Measurements from ENCODE around the gene UTS2R. TPM values are rescaled to one million over a fixed set of nuclear protein-coding genes. Genes with fewer than 3 reads are reported as not detected.

UTS2R gene
- not detected in 5 replicates for total RNA-seq (2022; extraction: Qiagen RNA extraction)

GRCh38 chr17:82371333-82372248 lies at the start of gene UTS2R:
UTS2R (plus strand) TSS chr17:82371765; CDS start chr17:82374325, 2,560 bp downstream.

GRCh38 chr17:82333279-82334171 lies 38.0 kb upstream of the UTS2R start, which contains the start of gene SECTM1:
SECTM1 (minus strand) TSS chr17:82333766; CDS start chr17:82327240, 6,526 bp downstream.

GRCh38 chr17:82358465-82359350 lies 12.9 kb upstream of the UTS2R start, which contains the start of gene TEX19:
TEX19 (plus strand) TSS chr17:82359247; CDS start chr17:82362151, 2,904 bp downstream.

GRCh38 chr17:82418001-82418986 lies 46.7 kb downstream of the UTS2R start, which contains the start of the genes HEXD and OGFOD3:
HEXD (plus strand) TSS chr17:82418347; CDS start chr17:82419800, 1,453 bp downstream.
OGFOD3 (minus strand) TSS chr17:82418586; CDS start chr17:82418485, 101 bp downstream.

Other genes starting within 250 kb of the UTS2R start
- gene CCDC57, start 158.9 kb upstream of the UTS2R start, total RNA-seq (2022; extraction: Qiagen RNA extraction): 17.5 to 27.8 TPM (median 25.5 TPM) in 5 replicates
- gene SLC16A3, start 142.7 kb upstream of the UTS2R start, total RNA-seq (2022; extraction: Qiagen RNA extraction): 102 to 140 TPM (median 132 TPM) in 5 replicates
- gene CSNK1D, start 98.1 kb upstream of the UTS2R start, total RNA-seq (2022; extraction: Qiagen RNA extraction): 163 to 200 TPM (median 196 TPM) in 5 replicates
- gene CD7, start 54.2 kb upstream of the UTS2R start, total RNA-seq (2022; extraction: Qiagen RNA extraction): 0.05 to 0.15 TPM (median 0.10 TPM) in 4 of 5 replicates, not detected in the other
- gene SECTM1, start 38.0 kb upstream of the UTS2R start, total RNA-seq (2022; extraction: Qiagen RNA extraction): 1.1 to 2.6 TPM (median 2.0 TPM) in 5 replicates
- gene TEX19, start 12.5 kb upstream of the UTS2R start, total RNA-seq (2022; extraction: Qiagen RNA extraction): 0.30 to 0.60 TPM (median 0.44 TPM) in 5 replicates
- gene HEXD, start 46.6 kb downstream of the UTS2R start, total RNA-seq (2022; extraction: Qiagen RNA extraction): 10.6 to 15.3 TPM (median 14.5 TPM) in 5 replicates
- gene OGFOD3, start 46.8 kb downstream of the UTS2R start, total RNA-seq (2022; extraction: Qiagen RNA extraction): 18.4 to 26.2 TPM (median 24.7 TPM) in 5 replicates
- gene CYBC1, start 79.0 kb downstream of the UTS2R start, total RNA-seq (2022; extraction: Qiagen RNA extraction): 52.3 to 65.9 TPM (median 59.4 TPM) in 5 replicates
- gene NARF, start 87.0 kb downstream of the UTS2R start, total RNA-seq (2022; extraction: Qiagen RNA extraction): 48.7 to 62.7 TPM (median 55.6 TPM) in 5 replicates
- 45.4 to 56.4 TPM (median 51.6 TPM) in 5 replicates for gene FOXK2, start 148.0 kb downstream of the UTS2R start, total RNA-seq (2022; extraction: Qiagen RNA extraction)

Data from A549 treated with CORT108297 at 1 μM for 4 hours (cell line).